SK-N-SH (cell line): ENCODE data around the gene SLC15A1. TPM values are rescaled to one million over a fixed set of nuclear protein-coding genes. Genes with fewer than 3 reads are reported as not detected.

ENCODE experiments used
- CTCF ChIA-PET: fragments of 300-600, 350-600 bp; formaldehyde crosslinking; extraction: SDS; loops from one replicate; lab custom pipeline; 2021; lab: Yijun Ruan, JAX
- POLR2A ChIA-PET: fragments of 350-600 bp; sonication (Branson Sonifier 250); formaldehyde crosslinking; extraction: SDS; loops from one replicate; lab custom pipeline; 2020; ENCODE audit warnings: antibody characterized with exemption, inconsistent platforms; lab: Yijun Ruan, JAX
- DNase-seq: peaks from one replicate; pipeline ENCODE4 v3.0.0; 2012
- H2AFZ ChIP-seq: fragments of 200-600 bp; sonication (generic); 2 replicates; pipeline ENCODE4 v1.8.1; 2016; ENCODE audit warnings: antibody characterized with exemption, mild to moderate bottlenecking, low read depth
- H3F3A ChIP-seq: fragments of 200-600 bp; sonication (generic); replicated peaks from 2 replicates; pipeline ENCODE3; 2016; ENCODE audit warnings: antibody characterized with exemption, mild to moderate bottlenecking; ENCODE audit not compliant: insufficient read depth
- H3K27ac ChIP-seq, 2 experiments: fragments of 200-500 bp in 1 of 2; fragments of 200-600 bp in 1 of 2; sonication (Bioruptor generic) in 1 of 2; sonication (generic), shearing (Covaris generic) in 1 of 2; 2 replicates each; pipeline versions ENCODE4 v1.5.1 to v1.6.1; 2014 to 2016; ENCODE audit warnings: low read depth in 2 of 2, inconsistent platforms in 1 of 2, low read length in 1 of 2, mild to moderate bottlenecking in 1 of 2, mixed read lengths in 1 of 2
- H3K27me3 ChIP-seq: fragments of 200-600 bp; sonication (generic), shearing (Covaris generic); 2 replicates; pipeline ENCODE4 v1.6.1; 2016; ENCODE audit warnings: mixed run types; ENCODE audit not compliant: insufficient read depth
- H3K36me3 ChIP-seq, 2 experiments: fragments of 200-500 bp in 1 of 2; fragments of 200-600 bp in 1 of 2; sonication (Bioruptor generic) in 1 of 2; sonication (generic) in 1 of 2; replicated peaks in 1 of 2; 2 replicates each; pipeline versions ENCODE3 to v1.5.1; 2014 to 2016; ENCODE audit warnings: low read length in 1 of 2, mild to moderate bottlenecking in 1 of 2; ENCODE audit not compliant: insufficient read depth in 2 of 2, control insufficient read depth in 1 of 2
- H3K4me1 ChIP-seq, 2 experiments: fragments of 200-500 bp in 1 of 2; fragments of 200-600 bp in 1 of 2; sonication (Bioruptor generic) in 1 of 2; sonication (generic), shearing (Covaris generic) in 1 of 2; 2 replicates each; pipeline versions ENCODE4 v1.5.1 to v1.6.1; 2014 to 2016; ENCODE audit warnings: low read depth in 1 of 2, low read length in 1 of 2, mixed run types in 1 of 2; ENCODE audit not compliant: insufficient read depth in 2 of 2, control insufficient read depth in 1 of 2
- H3K4me2 ChIP-seq: fragments of 200-600 bp; sonication (generic), shearing (Covaris generic); 2 replicates; pipeline ENCODE4 v1.6.1; 2017; ENCODE audit warnings: mixed run types
- H3K4me3 ChIP-seq, 2 experiments: fragments of 200-500 bp in 1 of 2; fragments of 200-600 bp in 1 of 2; sonication (Bioruptor generic) in 1 of 2; sonication (generic), shearing (Covaris generic) in 1 of 2; 2 replicates each; pipeline versions ENCODE4 v1.5.1 to v1.8.1; 2014 to 2016; ENCODE audit warnings: low read depth in 2 of 2, inconsistent platforms in 1 of 2, low read length in 1 of 2, mild to moderate bottlenecking in 1 of 2, mixed read lengths in 1 of 2, moderate library complexity in 1 of 2
- H3K79me2 ChIP-seq: fragments of 200-600 bp; sonication (generic); 2 replicates; pipeline ENCODE4 v1.8.1; 2017; ENCODE audit warnings: mild to moderate bottlenecking; ENCODE audit not compliant: insufficient read depth
- H3K9ac ChIP-seq: fragments of 200-600 bp; sonication (generic); 2 replicates; pipeline ENCODE4 v1.6.1; 2017; ENCODE audit warnings: mixed run types
- H3K9me2 ChIP-seq: fragments of 200-600 bp; sonication (generic); 2 replicates; pipeline ENCODE4 v1.6.1; 2017; ENCODE audit warnings: mixed run types
- H3K9me3 ChIP-seq: fragments of 200-600 bp; sonication (generic); 2 replicates; pipeline ENCODE4 v1.6.1; 2017; ENCODE audit warnings: mixed run types, mild to moderate bottlenecking, moderate library complexity
- H4K20me1 ChIP-seq: fragments of 200-600 bp; sonication (generic); 2 replicates; pipeline ENCODE4 v1.6.1; 2017; ENCODE audit warnings: mild to moderate bottlenecking, mixed run types; ENCODE audit not compliant: insufficient read depth
- EZH2phosphoT487 ChIP-seq: fragments of 200-600 bp; sonication (generic); IDR thresholded peaks from 2 replicates; pipeline ENCODE4 v1.6.1; 2017; ENCODE audit warnings: low read depth, mixed run types, mild to moderate bottlenecking, antibody characterized with exemption, moderate library complexity, borderline replicate concordance
- FOSL2 ChIP-seq: IDR thresholded peaks from 2 replicates; pipeline ENCODE4 v1.4.0; 2012; ENCODE audit warnings: low read depth, mild to moderate bottlenecking, moderate library complexity, borderline replicate concordance
- FOXJ3 ChIP-seq: sonication (generic); formaldehyde crosslinking; IDR thresholded peaks from 2 replicates; pipeline ENCODE4 v1.5.1; 2020; ENCODE audit warnings: mild to moderate bottlenecking, missing genetic modification reagents
- IRF3 ChIP-seq: fragments of 150-350 bp; IDR thresholded peaks from 2 replicates; pipeline ENCODE4 v1.6.1; 2016; ENCODE audit warnings: mild to moderate bottlenecking, low read depth, low read length
- MAX ChIP-seq: IDR thresholded peaks from 2 replicates; pipeline ENCODE4 v1.4.0; 2012; ENCODE audit warnings: low read depth
- MEF2A ChIP-seq: IDR thresholded peaks from 2 replicates; pipeline ENCODE4 v1.4.0; 2012; ENCODE audit warnings: low read depth, borderline replicate concordance
- RAD21 ChIP-seq: IDR thresholded peaks from 2 replicates; pipeline ENCODE4 v1.6.1; 2012; ENCODE audit warnings: mild to moderate bottlenecking, low read length
- RFX5 ChIP-seq: IDR thresholded peaks from 2 replicates; pipeline ENCODE4 v1.6.1; 2012; ENCODE audit warnings: mild to moderate bottlenecking, improper control_type of control experiment, low read length
- SIN3A ChIP-seq: IDR thresholded peaks from 2 replicates; pipeline ENCODE4 v1.6.1; 2012; ENCODE audit warnings: low read depth, mild to moderate bottlenecking, low read length, moderate library complexity, borderline replicate concordance
- TAF1 ChIP-seq: IDR thresholded peaks from 2 replicates; pipeline ENCODE4 v1.6.1; 2012; ENCODE audit warnings: low read depth, mild to moderate bottlenecking, low read length, moderate library complexity, borderline replicate concordance
- USF2 ChIP-seq: fragments of 150-350 bp; IDR thresholded peaks from 2 replicates; pipeline ENCODE4 v1.6.1; 2017; ENCODE audit warnings: antibody characterized with exemption, low read length, low read depth, borderline replicate concordance
- ZBTB33 ChIP-seq: IDR thresholded peaks from 2 replicates; pipeline ENCODE4 v1.4.0; 2012; ENCODE audit warnings: low read depth, borderline replicate concordance
- WGBS: methylation state at CpG from one replicate; pipeline ENCODE4 v1.1.6; 2017; ENCODE audit warnings: low lambda C conversion rate; 5-methylcytosine and 5-hydroxymethylcytosine counted together
- polyA plus RNA-seq, 3 experiments: library from polyadenylated mRNA; depleted of rRNA; stranded (reverse); fragments of >200 nt; gene quantifications; 2 replicates each; pipeline ENCODE4 v1.2.3, GENCODE V29; 2012

The SLC15A1 gene
- polyA plus RNA-seq, 1 of the 3 experiments (the other 2 are of a cell fraction): not detected

GRCh38 chr13:98780451-98780850, 28.0 kb upstream of the SLC15A1 start (continued):
- TF ChIP-seq MEF2A: no peak
- TF ChIP-seq, all 33 proteins: peak for 0

GRCh38 chr13:98779695-98780094, 27.2 kb upstream of the SLC15A1 start:
- no peak overlapping the region for H3K4me2 ChIP-seq
- no peak overlapping the region for H3K9ac ChIP-seq
- no peaks in the 10 kb centered on the region for H3K36me3 ChIP-seq
- H3F3A ChIP-seq: no peaks in the 10 kb centered on the region
- no peaks in the 10 kb centered on the region for H3K79me2 ChIP-seq
- 77% methylated on average over 1 of the region's 1 CpG for WGBS
- H3K9me2 ChIP-seq: no peaks in the 10 kb centered on the region
- H3K27me3 ChIP-seq: no peaks in the 10 kb centered on the region
- H4K20me1 ChIP-seq: no peaks in the 10 kb centered on the region
- ChIA-PET CTCF (no interaction called here), POLR2A (no interaction called here)
- H2AFZ ChIP-seq: no peak overlapping the region
- H3K9me3 ChIP-seq: no peaks in the 10 kb centered on the region
- DNase-seq: no peak
- no peak overlapping the region for H3K4me3 ChIP-seq
- no peaks in the 10 kb centered on the region for H3K4me1 ChIP-seq
- TF ChIP-seq TAF1: no peak
- no peak for TF ChIP-seq IRF3
- no peak for TF ChIP-seq EZH2phosphoT487
- TF ChIP-seq RAD21: no peak
- TF ChIP-seq USF2: no peak
- TF ChIP-seq RFX5: no peak
- TF ChIP-seq SIN3A: no peak
- TF ChIP-seq ZBTB33: no peak
- no peak for TF ChIP-seq FOSL2
- TF ChIP-seq FOXJ3 (CRISPR knock-in tag): no peak
- no peak for TF ChIP-seq MAX
- no peak overlapping the region for H3K27ac ChIP-seq
